ENCODE results near the gene CHI3L2.

DNA sequence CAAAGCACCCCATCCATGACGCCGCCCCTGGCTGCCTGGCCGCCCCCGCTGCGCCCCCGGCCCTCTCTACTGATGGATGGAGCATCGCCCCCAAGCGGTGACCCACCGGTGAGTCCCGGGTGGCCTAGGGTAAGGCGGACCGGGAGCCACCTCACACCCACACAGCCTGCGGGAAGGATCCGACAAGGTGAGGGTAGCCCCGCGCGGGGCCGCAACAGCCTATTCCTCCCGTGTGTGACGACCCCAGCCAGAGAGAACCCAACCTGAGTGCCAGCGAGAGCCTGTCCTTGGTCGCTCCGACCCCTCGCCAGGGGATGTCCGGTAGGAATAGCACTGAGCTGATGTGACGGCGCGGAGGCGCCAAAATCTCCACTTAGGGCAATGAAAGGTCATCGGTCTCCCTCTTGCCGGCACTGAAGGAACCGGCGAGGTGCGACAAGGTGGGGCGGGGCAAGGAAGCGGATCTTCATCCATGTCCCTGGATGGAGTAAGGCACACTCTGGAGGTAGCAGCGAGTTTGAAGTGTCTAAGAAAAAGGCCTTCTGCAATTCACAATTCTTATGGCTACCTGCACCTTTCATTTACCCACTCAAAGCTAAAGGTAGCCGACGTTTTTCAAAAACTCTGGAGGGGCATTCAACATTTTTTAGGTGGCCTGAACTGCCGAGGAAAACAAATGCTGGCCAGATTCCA lies 43.4 kb downstream of the CHI3L2 start:
- TF ChIP-seq, protein P1, sequence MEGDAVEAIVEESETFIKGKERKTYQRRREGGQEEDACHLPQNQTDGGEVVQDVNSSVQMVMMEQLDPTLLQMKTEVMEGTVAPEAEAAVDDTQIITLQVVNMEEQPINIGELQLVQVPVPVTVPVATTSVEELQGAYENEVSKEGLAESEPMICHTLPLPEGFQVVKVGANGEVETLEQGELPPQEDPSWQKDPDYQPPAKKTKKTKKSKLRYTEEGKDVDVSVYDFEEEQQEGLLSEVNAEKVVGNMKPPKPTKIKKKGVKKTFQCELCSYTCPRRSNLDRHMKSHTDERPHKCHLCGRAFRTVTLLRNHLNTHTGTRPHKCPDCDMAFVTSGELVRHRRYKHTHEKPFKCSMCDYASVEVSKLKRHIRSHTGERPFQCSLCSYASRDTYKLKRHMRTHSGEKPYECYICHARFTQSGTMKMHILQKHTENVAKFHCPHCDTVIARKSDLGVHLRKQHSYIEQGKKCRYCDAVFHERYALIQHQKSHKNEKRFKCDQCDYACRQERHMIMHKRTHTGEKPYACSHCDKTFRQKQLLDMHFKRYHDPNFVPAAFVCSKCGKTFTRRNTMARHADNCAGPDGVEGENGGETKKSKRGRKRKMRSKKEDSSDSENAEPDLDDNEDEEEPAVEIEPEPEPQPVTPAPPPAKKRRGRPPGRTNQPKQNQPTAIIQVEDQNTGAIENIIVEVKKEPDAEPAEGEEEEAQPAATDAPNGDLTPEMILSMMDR (IDR thresholded peaks at IDR 0.05), result no peak
- TF ChIP-seq POLR2AphosphoS5 (IDR thresholded peaks at IDR 0.05; ENCODE audit: insufficient read depth in 1 of 2, low read depth in 1 of 2) (no peak), POLR2A (IDR thresholded peaks at IDR 0.05) (no peak)
